ENCODE data around the gene TECPR2.

The TECPR2 gene

DNA sequence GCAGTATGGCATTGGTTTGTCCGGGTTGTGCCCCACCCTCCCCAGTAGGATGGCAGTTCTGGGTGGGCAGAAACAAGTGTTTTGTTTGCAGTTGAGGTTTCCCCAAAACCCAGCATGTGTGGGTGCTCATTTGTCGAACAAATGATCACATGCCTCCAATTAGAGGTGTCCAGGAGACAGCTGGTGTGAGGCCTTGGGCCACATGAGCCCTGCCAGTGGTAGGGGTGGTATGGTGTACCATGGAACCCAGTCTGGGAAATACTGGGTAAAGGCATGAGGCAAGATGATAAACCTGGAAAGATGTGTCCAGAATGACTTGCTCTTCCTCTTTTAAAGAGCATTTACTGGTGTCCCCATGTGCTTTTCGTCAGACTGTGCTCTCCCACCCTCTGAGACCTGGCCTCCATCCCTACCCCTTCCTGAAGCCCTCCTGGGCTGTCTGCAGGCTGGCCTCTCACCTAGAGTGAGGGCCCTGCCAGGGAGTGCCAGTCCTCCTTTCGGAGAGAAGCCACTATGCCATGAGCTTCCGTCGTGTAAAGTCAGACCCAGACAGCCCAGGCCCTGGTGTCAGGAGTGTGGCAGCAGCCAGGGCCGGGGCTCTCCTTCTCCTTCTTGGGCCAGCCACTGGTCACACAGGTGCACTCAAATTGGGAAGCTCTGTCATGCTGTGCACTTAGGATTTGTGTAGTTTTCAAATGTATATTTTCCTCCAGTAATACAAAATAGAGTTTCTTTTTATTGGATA, 129.2 kb downstream of the TECPR2 start:
- TF ChIP-seq, protein P1, sequence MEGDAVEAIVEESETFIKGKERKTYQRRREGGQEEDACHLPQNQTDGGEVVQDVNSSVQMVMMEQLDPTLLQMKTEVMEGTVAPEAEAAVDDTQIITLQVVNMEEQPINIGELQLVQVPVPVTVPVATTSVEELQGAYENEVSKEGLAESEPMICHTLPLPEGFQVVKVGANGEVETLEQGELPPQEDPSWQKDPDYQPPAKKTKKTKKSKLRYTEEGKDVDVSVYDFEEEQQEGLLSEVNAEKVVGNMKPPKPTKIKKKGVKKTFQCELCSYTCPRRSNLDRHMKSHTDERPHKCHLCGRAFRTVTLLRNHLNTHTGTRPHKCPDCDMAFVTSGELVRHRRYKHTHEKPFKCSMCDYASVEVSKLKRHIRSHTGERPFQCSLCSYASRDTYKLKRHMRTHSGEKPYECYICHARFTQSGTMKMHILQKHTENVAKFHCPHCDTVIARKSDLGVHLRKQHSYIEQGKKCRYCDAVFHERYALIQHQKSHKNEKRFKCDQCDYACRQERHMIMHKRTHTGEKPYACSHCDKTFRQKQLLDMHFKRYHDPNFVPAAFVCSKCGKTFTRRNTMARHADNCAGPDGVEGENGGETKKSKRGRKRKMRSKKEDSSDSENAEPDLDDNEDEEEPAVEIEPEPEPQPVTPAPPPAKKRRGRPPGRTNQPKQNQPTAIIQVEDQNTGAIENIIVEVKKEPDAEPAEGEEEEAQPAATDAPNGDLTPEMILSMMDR (IDR thresholded peaks at IDR 0.05; ENCODE audit: insufficient read depth, low read length): no peak
- no peak for TF ChIP-seq GABPA (IDR thresholded peaks at IDR 0.05; ENCODE audit: low read depth)
- TF ChIP-seq POLR2AphosphoS5 (IDR thresholded peaks at IDR 0.05; ENCODE audit: low read depth): no peak
- TF ChIP-seq, protein P2, sequence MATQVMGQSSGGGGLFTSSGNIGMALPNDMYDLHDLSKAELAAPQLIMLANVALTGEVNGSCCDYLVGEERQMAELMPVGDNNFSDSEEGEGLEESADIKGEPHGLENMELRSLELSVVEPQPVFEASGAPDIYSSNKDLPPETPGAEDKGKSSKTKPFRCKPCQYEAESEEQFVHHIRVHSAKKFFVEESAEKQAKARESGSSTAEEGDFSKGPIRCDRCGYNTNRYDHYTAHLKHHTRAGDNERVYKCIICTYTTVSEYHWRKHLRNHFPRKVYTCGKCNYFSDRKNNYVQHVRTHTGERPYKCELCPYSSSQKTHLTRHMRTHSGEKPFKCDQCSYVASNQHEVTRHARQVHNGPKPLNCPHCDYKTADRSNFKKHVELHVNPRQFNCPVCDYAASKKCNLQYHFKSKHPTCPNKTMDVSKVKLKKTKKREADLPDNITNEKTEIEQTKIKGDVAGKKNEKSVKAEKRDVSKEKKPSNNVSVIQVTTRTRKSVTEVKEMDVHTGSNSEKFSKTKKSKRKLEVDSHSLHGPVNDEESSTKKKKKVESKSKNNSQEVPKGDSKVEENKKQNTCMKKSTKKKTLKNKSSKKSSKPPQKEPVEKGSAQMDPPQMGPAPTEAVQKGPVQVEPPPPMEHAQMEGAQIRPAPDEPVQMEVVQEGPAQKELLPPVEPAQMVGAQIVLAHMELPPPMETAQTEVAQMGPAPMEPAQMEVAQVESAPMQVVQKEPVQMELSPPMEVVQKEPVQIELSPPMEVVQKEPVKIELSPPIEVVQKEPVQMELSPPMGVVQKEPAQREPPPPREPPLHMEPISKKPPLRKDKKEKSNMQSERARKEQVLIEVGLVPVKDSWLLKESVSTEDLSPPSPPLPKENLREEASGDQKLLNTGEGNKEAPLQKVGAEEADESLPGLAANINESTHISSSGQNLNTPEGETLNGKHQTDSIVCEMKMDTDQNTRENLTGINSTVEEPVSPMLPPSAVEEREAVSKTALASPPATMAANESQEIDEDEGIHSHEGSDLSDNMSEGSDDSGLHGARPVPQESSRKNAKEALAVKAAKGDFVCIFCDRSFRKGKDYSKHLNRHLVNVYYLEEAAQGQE (IDR thresholded peaks at IDR 0.05; ENCODE audit: insufficient replicate concordance, low read depth): no peak
- no peak for TF ChIP-seq SPI1 (IDR thresholded peaks at IDR 0.05; ENCODE audit: borderline replicate concordance, low read depth)
- Histone ChIP-seq H3K4me3 (replicated peaks; ENCODE audit: insufficient read depth, low read length) (no peak overlapping the region), H3K27me3 (ENCODE audit: insufficient read depth, poor library complexity, severe bottlenecking) (no peaks in the 10 kb centered on the region), H3K27ac (replicated peaks) (no peak overlapping the region)
- DNase-seq (ENCODE audit: low read depth in 1 of 2, low spot score in 1 of 2): no peak

DNA sequence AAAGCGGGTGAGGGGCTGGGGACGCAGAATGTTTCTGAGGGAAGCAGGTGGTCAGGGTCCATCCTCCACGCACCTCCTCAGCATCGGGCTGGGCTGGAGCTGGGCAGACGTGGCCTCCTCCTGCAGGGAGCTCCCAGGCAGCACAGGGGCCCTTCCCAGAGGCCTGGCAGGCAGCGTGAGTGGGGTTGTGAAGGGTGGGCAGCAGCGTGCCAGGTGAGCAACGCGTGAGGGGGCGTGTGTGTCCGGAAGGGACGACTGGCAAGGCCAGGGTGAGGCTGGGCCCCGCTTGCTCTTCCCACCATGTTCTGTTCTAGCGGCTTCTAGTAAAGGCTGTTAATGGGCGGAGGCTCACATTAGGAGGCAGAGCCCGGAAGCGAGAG, 129.8 kb downstream of the TECPR2 start:
- DNase-seq (ENCODE audit: low read depth in 1 of 2, low spot score in 1 of 2): no peak
- H3K27ac ChIP-seq (replicated peaks): no peak overlapping the region
- H3K4me3 ChIP-seq (replicated peaks; ENCODE audit: insufficient read depth, low read length): no peak overlapping the region
- TF ChIP-seq, protein P2 (IDR thresholded peaks at IDR 0.05; ENCODE audit: insufficient replicate concordance, low read depth): no peak
- TF ChIP-seq GABPA (IDR thresholded peaks at IDR 0.05; ENCODE audit: low read depth) (no peak), SPI1 (IDR thresholded peaks at IDR 0.05; ENCODE audit: borderline replicate concordance, low read depth) (no peak), POLR2AphosphoS5 (IDR thresholded peaks at IDR 0.05; ENCODE audit: low read depth) (no peak)
- TF ChIP-seq, protein P1 (IDR thresholded peaks at IDR 0.05; ENCODE audit: insufficient read depth, low read length): no peak
- H3K27me3 ChIP-seq (ENCODE audit: insufficient read depth, poor library complexity, severe bottlenecking): no peaks in the 10 kb centered on the region

DNA sequence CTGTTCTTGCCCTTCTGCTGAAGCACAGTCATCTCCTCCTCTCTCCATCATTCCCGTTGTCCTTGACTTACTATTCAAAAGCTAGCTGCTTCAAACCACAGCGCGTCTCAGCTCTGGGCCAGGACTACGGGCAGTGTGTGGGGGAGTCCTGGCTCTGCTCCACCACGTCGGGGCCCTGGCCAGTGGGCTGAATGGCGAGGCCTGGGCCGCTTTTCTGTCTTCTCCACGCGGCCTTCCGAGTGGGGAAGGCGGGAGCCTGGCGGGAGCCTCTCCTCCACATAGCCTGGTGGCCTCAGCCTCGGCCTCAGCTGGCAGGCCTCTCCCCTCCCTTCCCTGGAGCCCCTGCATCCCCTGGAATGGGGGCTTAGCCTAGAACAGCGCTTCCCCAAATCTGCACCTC, 130.4 kb downstream of the TECPR2 start:
- no peak for DNase-seq (ENCODE audit: low read depth in 1 of 2, low spot score in 1 of 2)
- TF ChIP-seq POLR2AphosphoS5 (IDR thresholded peaks at IDR 0.05; ENCODE audit: low read depth) (no peak), SPI1 (IDR thresholded peaks at IDR 0.05; ENCODE audit: borderline replicate concordance, low read depth) (no peak), GABPA (IDR thresholded peaks at IDR 0.05; ENCODE audit: low read depth) (no peak)
- TF ChIP-seq, protein P1 (IDR thresholded peaks at IDR 0.05; ENCODE audit: insufficient read depth, low read length): no peak
- TF ChIP-seq, protein P2 (IDR thresholded peaks at IDR 0.05; ENCODE audit: insufficient replicate concordance, low read depth): no peak
- H3K4me3 ChIP-seq (replicated peaks; ENCODE audit: insufficient read depth, low read length): no peak overlapping the region
- H3K27ac ChIP-seq (replicated peaks): no peak overlapping the region
- no peaks in the 10 kb centered on the region for H3K27me3 ChIP-seq (ENCODE audit: insufficient read depth, poor library complexity, severe bottlenecking)
